Epidermal melanocyte (primary cell): Measurements from ENCODE around the gene DENND4C.
"Not testable (repeated sequence)": the region's sequence is repeated elsewhere in the genome, so short reads cannot be mapped to it uniquely, and the experiment has no call there.

Experiments
- DNase-seq: peaks from one replicate; pipeline ENCODE4 v3.0.0; 2011; ENCODE audit warnings: low spot score; ENCODE audit not compliant: insufficient read length

DENND4C gene

DNA sequence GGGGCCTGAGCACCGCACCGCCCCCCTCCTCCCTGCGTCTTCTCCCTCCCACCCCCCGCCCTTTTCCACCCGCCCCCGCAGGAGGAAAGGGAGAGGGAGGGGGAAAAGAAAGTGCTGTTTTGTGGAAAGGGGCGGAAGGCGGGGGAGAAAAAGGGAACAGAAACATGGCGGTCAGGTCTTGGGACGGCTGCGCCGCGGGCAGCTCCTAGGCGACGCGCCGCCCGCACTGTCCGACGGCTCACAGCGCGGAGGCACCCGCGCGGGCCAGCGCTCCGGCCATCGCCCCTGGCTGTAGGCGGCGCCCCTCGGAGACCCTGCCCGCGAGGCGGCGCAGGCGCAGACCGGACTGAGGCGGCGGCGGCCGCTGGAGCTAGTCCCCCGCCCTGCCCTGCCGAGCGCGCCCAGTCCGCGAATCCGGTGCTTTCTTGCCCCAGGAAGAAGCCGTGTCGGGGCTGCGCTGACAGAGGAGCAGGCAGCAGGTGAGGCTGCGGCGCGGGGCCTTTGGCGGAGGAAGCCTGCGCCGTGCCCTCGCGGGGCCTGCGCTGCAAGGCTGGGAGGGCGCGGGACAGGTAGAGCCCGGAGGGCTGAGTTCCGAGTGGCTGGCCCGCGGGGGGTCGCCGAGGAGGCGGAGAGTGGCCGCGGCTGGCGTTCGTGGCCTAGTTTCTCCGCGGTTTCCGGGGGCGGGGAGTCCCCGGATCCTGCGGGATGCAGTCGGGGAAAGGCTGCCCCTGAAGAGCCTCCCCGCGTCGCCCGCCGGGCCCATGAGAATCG, at the start of gene DENND4C:
TSS of gene DENND4C (plus strand) at position 339 of the 771 bp plus-strand sequence. CDS start 45,482 bp downstream, outside the sequence.
- peak; percentile 65 for DNase-seq

DNA sequence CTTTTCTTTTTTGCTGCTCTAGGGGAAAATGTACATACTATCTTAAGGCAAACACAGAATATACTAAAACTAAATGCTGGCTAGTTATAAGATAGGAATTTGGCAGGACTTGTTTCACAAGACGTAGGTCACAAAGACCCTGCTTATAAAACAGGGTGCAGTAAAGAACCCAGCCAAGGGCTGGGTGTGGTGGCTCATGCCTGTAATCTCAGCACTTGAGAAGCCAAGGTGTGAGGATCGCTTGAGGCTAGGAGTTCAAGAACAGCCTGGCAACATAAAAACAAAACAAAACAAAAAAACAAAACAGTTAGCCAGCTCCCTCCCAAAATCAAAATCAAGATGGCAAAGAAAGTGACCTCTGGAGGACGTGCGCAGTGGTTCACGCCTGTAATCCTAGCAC, 49.5 kb upstream of the DENND4C start:
- no peak for DNase-seq

DNA sequence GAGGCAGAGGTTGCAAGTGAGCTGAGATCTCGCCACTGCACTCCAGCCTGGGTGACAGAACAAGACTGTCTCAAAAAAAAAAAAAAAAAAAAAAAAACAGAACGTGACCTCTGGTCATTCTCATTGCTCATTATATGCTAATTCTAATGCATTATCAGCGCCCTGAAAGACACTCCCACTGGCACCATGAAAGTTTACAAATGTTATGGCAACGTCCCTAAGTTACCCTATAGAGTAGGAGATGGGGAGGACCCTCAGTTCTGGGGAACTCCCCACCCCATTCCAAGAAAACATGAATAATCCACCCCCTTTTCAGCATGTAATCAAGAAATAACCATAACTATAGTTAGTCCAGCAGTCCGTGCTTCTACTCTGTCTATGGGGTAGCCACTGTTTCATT, 48.9 kb upstream of the DENND4C start:
- DNase-seq = no peak

DNA sequence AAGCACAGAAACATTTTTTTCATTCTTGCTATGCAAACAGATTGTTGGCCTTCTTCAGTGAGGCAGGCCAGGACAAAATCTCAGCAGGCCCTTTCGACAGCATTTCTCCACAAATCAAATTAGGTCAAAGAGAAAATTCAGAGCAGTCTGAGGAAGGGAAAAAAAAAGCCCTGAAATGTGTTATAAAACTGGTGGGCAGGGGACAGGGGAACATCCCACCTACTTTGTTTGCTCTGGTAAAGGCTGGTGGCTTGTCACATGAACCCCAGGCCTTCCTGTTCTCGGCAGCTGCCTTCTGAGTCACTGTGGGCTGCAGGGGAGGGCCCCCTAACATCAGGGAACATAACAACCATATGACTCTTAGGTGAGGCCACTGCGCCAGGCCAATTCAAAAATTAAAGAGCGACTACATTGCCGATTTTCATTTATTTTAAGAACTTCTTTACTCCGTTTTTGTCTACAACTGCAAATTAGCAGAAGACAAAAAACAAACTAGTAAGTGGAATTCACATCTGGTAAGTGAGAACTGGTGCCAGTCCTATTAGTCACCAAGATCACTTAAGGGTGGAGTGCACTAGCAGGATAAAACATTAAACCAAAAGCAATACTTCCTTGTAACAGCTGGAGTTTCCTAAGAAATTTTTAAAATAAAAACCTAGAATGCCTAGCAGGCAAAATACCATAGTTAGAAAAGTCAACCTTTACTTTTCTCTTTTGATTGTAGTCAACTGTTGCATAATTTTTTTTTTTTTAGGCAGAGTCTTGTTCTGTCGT, 46.2 kb upstream of the DENND4C start:
- DNase-seq = peak; percentile 31

DNA sequence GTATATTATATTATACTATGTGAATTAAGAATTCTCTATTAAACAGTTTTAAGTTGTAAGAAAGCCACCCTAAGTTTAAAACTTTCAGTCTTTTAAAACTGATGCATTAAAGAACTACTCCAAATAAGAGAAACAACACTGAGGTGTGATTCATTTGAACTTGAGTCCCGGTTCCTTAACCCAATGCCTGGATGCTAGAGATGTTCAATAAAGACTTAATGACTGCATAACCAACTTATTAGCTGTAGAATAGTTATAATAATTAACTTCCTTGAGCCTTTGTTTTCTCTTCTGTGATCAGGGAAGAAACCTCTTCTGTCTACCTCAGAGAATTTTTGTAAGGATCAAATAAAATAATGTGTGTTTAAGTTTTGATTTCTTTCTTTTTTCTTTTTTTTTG, 45.3 kb upstream of the DENND4C start:
- DNase-seq = no peak

DNA sequence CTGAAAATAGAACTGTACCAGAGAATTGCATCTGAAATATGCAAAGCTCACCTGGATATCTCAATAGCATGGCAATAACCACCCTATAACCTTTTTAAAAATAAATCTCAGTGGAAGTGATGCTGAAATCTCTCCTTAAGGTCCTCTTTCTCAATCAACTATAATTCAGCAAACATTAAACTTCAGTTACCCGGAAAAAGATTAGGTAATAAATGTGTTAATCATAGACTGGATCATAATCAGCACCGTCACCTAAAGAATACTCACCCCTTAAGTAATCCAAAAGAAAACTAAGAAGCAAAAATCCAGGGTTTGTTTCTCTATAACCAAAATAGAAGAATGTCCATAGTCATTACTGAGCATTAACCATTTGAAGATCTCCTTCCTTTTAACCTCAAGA, 44.3 kb upstream of the DENND4C start:
- DNase-seq = no peak

DNA sequence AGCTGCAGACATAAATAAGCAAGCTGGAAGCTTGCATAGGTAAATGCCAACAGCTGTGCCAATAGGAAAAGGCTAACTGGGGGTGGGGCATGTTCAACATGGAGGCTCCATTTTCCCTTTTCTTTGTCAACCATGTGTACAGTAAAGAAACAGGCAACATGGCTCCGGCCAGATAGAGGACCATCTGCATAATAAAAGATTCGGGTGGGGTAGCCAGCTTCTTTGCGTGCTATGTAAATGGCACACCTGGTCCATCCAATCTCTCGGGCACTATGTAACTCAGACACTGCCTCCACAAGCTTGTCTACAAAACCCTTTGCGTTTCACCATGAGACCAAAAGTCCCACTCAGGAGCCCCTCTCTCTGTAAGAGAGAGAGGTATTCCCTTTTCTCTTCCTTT, 41.7 kb upstream of the DENND4C start:
- DNase-seq = no peak

DNA sequence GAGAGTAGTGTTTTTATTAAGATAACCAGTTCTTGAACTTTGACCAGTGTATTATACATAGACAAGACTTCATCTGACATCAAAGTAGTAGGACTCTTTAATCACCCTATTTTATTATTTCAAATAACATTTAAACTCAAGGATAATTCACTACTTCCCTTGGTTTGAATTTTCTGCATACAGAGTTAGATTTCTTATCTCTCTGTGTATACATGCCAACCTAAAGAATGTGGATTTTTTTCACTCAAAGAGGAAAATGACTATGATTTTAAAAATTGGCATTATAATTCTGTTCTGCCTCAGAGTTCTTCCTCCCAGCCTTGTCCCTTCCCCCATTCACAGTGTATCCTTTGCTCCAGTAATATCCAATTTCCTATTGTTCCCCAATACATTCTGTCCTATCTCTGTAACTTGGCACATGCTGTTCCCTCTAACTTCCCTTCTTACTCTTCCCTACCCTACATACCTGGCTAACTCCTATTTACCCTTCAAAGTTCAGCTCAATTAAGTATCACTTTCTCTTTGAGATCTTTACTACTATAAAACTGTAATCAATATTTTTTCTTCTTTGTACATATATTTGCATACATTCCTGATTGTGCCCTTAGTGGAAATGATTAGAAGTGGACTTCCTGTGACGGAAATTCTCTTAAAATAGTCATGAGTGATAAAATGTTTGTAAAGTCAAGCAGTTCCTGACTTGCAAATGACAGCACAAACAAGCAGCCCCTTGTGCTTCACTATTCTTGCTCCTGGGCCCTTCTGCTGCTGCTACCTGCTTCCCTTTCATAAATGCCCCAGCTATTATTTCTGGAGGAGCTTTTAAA, 38.1 kb upstream of the DENND4C start:
- no peak for DNase-seq

DNA sequence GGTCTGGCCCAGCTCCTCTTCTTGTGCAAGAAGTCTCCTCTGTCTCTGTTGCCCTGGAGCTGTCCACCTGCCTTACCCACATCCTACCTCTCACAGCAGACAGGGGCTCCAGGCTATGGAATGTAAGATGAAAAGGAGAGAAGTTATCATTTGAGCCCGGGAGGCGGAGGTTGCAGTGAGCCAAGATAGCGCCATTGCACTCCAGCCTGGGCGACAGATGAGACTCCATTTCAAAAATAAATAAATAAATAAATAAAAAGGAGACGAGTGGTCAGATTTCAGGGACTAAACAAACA, 37.5 kb upstream of the DENND4C start:
- no peak for DNase-seq

DNA sequence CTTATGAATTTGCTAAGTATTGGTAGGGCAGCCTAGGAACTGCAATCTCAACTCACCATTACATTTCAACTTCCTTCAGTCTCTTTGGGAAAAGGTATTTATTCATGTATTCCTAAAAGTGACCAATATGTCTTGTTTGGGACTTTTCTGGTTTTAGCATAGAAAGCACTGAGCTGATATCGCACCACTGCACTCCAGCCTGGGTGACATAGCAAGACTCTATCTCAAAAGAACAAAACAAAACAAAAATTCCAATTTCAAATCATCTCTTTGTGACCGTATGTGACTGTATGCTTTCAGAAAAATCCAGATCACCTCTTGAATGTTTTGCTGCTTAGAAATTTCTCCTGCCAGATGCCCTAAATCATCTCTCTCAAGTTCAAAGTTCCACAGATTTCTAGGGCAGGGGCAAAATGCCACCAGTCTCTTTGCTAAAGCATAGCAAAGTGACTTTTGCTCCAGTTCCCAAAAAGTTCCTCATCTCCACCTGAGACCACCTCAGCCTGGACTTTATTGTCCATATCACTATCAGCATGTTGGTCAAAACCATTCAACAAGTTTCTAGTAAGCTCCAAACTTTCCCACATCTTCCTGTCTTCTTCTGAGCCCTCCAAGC, 37.0 kb upstream of the DENND4C start:
- not testable (repeated sequence) for DNase-seq

DNA sequence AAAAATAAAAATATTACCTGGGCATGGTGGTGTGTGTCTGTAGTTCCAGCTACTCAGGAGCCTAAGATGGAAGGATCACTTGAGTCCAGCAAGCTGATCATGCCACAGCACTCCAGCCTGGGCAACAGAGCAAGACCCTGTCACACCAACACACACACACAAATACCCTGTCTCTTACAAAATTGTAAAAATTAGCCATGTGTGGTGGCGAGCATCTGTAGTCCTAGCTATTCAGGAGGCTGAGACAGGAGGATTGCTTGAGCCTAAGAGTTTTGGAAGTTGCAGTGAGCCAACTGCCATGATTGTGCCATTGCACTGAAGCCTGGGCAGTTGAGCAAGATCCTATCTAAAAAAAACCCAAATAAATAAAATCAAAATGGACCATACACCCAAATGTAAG, 32.1 kb upstream of the DENND4C start:
- DNase-seq = no peak

DNA sequence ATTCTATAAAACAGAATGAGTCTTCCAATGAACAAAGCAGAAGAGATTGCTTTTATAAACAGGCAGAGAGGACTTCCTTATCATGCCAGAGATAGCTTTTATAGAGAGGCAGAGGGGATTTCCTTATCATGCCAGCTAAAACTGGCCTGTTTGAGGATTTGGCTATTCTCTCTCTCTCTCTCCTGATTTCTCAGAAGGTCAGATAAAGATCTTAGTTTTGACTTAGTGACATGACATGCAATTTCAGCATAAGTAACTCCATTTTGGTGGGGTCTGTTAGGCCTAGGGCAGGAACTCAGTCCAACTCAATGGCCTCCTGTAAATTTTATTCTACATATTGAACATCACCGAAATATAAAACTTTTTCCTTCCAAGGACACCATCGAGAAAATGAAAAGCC, 31.5 kb upstream of the DENND4C start:
- DNase-seq = no peak

DNA sequence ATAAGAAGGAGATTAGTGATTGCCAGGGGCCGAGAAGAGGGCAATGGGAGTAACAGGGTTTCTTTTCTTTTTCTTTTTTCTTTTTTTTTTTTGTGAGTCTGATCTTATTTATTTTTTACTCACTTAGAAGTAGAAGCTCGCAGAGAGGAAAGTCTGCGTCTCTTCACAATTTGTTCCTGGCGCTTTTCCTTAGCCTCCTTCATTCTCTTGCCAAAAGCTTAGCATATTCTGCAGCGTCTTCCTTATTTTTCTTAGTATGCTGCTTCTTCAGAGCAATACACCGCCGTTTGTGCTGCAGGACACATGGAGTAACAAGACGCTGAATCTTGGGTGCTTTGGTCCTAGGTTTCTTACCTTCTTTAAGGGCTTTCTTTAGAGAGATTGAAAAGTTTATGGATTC, 30.3 kb upstream of the DENND4C start:
- no peak for DNase-seq

DNA sequence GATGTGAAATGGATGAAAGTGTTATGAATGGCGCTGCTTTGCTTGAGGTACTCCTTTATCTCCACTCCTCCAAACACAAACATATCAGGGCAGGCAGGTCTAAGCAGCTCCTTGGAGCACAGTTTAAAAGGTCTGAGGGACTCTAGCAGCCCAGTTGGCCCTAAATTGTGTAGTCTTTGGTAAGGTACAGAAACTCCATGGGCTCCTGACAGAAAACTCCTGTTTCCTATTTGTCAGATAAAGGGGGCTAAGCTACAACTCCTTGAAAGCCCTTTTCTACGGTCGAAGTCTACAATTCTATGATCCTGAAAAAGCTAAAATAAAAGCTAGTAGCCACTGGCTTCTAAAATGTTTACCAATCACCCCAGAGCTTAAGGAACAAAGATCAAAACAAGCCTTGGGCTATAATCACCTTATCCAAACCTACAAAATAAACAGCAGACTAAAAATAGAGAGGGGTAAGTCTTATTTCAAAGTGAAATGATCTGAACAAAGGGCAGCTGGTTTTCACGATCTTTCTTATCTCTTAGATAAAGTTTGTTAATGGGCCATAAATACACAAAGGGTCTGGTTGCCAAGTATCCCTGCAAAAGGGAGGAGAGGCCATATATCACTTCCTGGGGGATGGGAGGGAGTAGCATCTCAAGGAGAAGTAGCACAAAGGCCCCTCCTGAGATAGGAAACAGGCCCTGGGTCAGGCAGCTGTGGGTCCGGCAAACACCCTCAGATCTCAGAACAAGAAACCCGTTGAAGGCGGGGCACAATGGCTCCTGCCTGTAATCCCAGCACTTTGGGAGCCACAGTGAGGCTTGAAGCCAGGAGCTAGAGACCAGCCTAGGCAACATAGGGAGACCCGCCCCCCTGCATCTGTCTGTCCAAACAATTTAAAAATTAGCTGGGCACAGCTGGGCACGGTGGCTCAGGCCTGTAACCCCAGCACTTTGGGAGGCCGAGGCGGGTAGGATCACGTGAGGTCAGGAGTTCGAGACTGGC, 28.3 kb upstream of the DENND4C start:
- DNase-seq = no peak

DNA sequence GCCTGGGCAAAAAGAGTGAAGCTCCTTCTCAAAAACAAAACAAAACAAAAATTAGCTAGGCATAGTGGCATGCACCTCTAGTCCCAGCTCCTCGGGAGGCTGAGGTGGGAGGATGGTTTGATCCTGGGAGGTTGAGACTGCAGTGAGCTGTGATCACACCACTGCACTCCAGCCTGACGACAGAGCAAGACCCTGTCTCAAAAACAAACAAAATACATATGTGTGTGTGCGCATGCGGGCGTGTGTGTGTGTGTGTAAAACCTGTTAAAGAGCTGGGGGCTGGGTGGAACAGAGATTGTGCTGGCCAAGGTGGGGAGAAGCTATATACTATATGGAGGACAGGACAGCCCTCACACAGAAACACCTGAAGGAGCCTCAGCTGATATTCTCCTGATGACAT, 27.4 kb upstream of the DENND4C start:
- no peak for DNase-seq

DNA sequence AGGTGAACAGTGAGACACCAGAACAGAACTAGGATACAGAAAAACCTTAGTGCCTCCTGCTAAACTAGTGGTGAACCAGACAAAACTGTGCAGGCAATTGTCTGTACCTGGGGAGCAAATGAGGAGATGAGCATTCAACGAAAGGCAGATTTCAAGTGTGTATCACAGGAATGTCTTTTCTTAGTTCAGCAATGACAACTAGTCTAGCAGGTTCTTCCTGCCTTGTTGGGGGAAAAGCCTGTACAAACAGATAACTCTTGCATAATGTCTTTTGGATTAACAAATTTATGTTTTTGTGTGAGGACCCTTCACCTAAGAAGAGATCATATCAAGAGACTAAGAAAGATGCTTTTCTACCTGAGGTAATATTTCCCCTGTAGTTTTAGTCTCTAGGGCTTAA, 21.8 kb upstream of the DENND4C start:
- no peak for DNase-seq

DNA sequence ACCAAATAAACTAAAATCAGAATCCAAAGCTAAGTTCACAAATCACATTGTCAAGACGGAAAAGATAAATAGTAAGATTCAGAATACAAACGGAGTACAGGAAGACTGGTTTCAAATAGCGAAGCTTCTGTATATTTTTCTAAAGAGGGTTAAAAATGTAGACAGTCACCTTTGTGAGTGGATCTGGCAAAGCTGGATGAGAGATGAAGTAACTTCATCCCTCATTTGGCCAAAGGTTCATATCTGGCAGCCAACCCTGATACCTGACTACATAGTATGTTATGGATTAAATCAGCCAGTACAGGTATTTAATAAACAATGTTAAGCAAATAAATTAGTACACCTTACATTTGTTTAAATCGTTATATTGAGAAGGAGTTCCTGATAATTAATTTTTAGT, 21.3 kb upstream of the DENND4C start:
- no peak for DNase-seq

DNA sequence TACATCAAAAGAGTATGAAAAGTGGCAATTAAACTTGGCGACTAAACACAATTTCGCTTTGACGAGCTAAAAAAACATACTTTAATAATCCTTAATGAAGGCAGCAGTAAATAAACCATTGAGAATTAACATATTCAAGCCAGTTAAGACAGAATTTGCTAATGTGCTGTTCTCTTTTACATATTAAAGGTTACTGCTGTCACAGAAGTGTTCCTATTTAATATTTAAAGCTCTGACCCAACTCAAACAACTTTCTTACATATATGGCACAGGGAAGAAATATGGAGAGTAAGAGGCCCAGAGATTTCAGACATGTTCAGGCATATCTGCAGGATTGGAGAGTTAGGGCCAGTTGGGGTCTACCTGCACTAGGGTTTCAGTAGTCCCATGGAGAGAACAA, 16.7 kb upstream of the DENND4C start:
- DNase-seq = no peak

DNA sequence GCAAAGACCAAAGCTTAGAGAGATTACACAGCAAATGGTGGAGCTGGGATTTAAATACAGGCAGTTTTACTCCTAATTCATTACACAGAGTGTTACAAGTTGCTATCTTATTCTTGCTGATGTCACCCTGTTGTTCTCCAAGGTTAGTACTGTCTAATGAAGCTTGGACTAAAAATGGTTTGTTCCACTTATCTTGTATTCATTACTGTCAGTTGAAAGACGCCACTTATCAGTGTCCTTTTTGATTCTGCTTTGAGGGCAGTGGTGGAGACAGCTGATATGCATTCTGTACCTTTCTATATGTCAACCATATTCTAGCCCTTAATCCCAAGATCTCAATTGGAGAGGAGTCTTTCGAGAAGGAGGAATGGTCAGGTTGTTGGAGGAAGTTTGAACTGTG, 14.0 kb upstream of the DENND4C start:
- DNase-seq = no peak

DNA sequence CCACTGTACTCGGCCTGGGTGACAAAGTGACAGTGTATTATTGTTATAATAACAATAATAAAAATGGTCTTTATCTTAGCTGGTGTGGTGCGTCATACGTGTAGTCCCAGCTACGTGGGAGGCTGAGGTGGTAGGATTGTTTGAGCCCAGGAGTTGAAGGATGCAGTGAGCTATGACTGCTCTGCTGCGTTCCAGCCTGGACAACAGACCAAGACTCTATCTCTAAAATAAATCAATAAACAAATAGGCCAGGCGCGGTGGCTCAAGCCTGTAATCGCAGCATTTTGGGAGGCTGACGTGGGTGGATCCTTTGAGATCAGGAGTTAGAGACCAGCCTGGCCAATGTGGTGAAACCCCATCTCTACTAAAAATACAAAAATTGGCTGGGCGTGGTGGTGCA, 9.2 kb upstream of the DENND4C start:
- no peak for DNase-seq

DNA sequence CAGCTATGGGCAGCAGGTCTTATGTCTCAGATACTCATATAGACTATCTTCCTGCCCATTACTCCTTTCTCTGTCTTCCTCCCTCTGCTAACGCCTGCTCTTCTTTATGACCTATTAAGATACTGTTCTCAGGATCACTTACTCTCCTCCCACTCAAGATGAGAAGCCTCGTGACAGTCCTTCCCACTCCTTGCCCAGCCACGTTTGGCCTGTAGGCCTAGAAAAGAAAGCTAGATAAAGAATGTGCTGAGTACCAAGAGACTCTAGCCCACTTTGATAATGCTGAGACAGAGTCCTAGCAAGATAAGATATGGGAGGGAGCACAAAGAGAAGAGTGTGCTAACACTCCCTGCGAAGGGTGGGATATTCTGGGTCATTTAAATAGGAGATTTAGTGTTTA, 6.8 kb upstream of the DENND4C start:
- no peak for DNase-seq
